Left forelimb (tissue), 1 donor: ENCODE results near the gene C10orf143.
A peak's percentile ranks its signal among the peaks of the same experiment; 100 is the strongest.

Source experiments
- DNase-seq: peaks from one replicate; pipeline ENCODE4 v3.0.0-alpha.2; 2018; ENCODE audit warnings: low spot score

C10orf143 gene

GRCh38 chr10:130028465-130028819, 82.2 kb downstream of the C10orf143 start:
- DNase-seq = no peak

DNA sequence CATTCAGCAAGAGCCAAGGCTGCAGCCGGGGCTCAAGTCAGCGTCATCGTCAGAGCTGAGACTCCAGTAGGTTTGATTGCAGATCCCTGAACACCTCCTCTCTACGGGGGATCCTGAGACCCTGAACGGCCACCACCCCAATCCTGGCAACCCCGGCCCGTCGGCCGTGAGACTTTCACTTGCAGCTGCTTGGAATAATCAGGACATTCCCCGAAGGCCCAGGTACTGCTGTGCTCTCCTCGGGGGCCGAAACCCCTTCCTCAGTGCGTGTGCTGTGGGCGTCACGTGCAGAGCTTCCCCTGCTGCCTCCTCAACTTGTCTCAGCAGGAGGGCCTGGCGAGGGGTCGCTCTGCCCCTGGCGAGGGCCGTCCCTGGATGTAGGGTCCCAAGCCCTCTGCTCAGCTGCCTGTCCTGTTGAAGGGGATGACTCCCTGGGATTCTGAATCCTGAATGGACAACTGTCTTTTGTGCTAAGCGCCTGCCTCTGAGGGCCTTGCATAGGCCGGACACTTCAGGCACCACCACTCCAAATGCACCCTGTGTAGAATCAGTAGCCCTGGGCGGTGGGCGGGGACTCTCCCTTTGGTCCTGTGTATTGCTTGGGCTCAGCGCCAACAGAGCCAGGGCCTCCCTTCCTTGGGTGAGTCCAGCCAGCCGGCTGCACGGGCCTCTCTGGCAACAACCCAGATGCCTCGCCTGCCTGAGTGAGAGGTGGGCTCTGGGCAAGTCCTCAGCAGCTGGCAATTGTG, 82.7 kb downstream of the C10orf143 start:
- DNase-seq = peak; percentile 40

DNA sequence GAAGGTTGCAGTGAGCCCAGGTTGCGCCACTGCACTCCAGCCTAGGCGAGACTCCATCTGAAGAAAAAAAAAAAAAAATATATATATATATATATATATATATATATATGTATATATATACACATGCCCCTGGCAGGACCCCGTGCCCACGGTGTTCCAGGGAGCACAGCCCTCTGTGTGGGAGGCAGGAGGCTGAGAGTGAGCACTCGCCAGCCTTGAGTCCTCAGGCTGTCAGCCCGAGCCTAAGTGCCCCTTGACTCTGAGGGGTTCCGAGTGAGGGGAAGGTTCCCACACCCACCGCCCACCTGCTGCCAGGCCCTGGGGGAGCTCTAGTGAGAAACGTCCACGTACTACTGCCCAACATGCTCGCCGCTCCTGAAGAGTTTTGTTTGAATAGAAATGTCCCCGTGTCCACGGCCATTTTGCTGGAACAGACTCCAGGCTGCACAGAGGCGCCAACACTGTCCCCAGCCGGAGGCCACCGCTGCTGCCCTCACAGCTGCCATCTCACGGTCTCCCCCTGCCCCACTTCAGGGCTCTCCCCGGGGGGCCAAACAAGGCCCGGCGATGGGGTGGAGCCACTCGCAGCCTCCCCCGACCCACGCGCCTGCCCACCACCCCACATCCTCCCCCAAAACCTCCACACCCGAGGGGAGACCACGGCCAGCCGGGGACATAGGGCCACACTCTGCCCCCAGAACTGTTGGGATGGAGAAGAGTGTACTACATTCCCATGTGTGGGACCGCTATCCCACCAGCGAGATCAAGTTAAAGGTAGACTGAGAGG, 83.8 kb downstream of the C10orf143 start:
- DNase-seq = peak; percentile 44

DNA sequence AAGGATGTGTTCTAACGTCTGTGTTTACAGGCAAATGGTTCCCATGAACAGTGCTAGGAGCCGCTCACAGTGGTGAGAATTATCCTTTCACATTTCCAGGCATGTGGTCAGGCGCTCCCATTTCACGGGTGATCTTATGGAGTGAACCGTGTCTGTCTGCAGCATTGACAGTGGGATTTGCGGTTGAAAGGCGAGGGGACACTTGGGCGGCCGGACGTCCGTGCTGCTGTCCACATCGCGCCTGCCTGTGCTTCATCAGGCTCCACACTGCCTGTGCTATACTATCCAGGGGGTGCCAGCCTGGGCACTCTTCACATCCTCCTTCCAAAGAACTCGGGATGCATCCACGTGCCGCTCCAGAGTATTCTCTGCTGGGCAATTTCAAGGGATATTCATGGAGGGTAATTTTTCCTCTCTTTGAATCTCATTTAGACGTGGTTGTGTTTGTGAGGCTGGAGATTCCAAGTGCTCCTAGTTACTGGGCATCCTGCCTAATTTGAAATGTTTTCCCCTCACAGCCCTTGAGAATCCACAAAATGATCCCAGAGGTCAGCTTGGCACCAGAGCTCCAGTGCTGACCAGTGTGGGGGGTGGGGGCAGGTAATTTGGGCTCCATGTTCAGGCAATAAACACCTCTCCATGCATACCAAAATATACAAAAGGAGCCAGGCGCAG, 84.7 kb downstream of the C10orf143 start:
- no peak for DNase-seq

- DNase-seq = no peak
These were observed 85.3 kb downstream of the C10orf143 start for GRCh38 chr10:130025326-130025725.

- peak; percentile 57 for DNase-seq
These were observed 85.8 kb downstream of the C10orf143 start for GRCh38 chr10:130024779-130025325.

- peak; percentile 37 for DNase-seq
These were observed 86.3 kb downstream of the C10orf143 start for GRCh38 chr10:130024326-130024725.

DNA sequence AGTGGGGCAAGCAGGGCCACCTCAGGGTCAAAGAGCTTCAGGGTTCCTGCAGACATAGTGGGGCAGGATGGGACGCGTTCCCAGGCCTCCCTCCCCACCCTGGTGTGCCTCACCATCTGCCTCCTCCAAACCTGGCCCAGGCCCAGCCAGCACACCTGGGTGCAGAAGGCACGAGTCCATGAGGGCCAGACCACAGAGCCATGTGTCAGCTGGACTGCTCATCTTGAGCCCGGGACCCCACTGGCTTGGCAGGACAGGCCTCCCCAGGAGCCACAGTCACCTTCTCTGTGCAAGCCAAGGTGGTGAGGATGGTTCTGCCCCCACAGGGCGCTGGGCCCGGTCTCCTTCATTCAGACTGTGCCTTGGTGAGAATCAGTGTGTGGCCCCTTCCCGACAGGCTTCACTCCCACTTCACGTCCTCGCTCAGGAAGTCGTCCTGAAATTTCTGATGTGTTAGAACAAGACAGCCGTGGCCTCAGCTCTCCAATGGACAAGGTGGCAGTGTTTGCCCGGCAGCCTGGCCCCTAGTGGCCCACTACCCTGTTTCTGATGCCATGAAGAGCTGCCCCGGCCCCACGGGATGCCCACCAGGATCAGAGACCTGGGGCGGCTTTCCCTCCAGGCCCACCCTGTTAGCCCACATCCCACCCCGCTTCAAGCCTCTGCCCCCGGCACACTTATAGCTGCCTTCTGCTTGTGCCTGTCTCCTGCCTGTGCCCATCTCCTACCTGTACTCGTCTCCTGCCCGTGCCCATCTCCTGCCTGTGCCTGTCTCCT, 87.0 kb downstream of the C10orf143 start:
- DNase-seq = no peak

- no peak for DNase-seq
These were observed 87.9 kb downstream of the C10orf143 start for GRCh38 chr10:130022511-130023299.

DNA sequence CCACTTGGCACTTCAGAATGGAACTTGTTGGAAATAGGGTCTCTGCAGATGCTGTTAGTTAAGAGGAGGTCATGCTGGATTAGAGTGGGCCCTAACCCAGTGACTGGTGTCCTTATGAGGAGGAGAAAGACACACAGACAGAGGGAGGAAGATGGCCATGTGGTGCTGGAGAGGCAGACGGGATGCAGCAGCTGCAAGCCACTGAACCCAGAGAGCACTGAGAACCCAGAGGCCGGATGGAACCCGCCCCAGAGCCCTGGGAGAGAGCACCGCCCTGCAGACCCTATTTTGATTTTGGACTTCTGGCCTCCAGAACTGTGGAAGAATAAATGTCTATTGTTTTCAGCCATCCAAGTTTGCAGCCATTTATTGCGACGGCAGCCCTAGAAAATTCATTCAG, 88.5 kb downstream of the C10orf143 start:
- no peak for DNase-seq

DNA sequence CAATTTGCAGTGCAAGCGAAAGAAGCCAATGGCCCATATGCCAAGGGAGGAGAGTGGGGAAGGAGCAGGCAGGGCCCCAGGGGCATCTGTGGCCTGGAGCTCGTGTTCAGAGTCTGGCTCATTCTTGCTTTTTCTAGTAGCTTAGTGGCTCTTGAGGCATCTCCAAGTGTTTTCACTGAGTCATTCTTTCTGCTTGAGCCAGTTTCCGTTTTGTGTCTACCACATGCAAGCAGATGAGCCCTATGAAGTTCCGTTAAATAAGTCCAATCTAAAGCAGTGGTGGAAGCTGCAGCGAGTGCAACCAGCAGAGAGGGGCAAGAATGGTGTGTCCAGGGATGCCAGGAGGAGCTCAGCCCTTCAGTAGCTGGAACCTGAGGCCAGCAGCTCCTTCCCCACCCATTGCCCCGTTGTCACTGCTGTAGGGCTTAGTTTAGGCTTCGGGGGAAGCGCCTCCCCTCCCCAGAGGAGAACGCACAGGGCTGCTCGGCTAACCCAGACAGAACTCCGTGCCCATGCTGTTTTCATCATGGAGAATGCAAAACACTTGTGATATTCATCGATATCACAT, 89.2 kb downstream of the C10orf143 start:
- DNase-seq = no peak

- no peak for DNase-seq
These were observed 89.8 kb downstream of the C10orf143 start for GRCh38 chr10:130020651-130021382.

DNA sequence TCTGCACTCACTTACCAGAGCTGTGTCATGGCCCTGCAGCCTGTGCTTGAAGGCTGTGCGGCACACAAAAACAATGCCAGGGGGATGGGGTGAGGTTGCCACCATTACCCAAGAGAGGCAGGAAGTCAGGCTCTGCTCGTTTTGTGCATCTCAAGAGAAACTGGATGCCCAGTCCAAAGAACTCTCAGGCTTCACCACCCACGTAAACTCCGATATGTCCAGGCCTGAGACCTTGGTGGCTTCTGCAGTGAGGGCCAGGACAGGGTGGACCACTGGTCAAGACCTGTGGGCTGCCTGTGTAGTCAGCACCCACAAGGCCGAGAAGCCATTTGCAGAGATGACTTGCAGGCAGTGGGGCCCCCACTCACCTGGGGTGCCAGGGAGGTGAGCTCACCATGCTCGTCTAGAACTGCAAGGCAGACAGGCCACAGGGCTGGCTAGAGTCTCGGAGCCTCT, 91.9 kb downstream of the C10orf143 start:
- no peak for DNase-seq

GRCh38 chr10:130018265-130018664, 92.4 kb downstream of the C10orf143 start:
- no peak for DNase-seq

- no peak for DNase-seq
These were observed 93.0 kb downstream of the C10orf143 start for GRCh38 chr10:130017631-130018022.

GRCh38 chr10:130016993-130017630, 93.5 kb downstream of the C10orf143 start:
- DNase-seq = no peak

DNA sequence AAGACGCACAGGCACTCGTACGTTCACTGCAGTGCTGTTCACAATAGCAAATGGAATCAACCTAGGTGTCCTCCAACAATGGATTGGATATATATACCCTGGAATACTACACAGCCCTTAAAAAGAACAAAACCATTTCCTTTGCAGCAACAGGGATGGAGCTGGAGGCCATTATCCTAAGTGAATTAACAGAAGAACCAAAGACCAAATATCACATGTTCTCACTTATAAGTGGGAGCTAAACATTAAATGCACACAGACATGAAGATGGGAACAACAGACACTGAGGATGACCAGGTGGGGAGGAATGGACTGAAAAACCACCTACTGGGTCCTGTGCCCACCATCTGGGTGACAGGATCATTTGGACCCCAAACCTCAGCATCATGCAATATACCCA, 94.5 kb downstream of the C10orf143 start:
- DNase-seq = no peak

- no peak for DNase-seq
These were observed 95.4 kb downstream of the C10orf143 start for GRCh38 chr10:130015075-130015695.
